GM12878 (cell line): Measurements from ENCODE around the gene RIT2. TPM values are rescaled to one million over a fixed set of nuclear protein-coding genes. Genes with fewer than 3 reads are reported as not detected.

Experiments
- ATAC-seq: fragments of 200-7000 bp; cut with Tn5 transposase; 3 replicates; pipeline ENCODE4 v1.9.1; 2020; ENCODE audit warnings: mild to moderate bottlenecking, moderate library complexity
- BruUV-seq: library from RNA; stranded (reverse); fragments of 400-500 nt; replicated peaks from 2 replicates; lab custom pipeline; 2021; lab: Mats Ljungman, UMichigan
- CTCF ChIA-PET: fragments of 300-600 bp; sonication (Branson Sonifier 250); formaldehyde crosslinking; extraction: SDS; loops from one replicate; lab custom pipeline; 2021; ENCODE audit warnings: inconsistent platforms; lab: Yijun Ruan, JAX
- POLR2A ChIA-PET: fragments of 350-600 bp; formaldehyde crosslinking; extraction: SDS; loops from one replicate; lab custom pipeline; 2021; ENCODE audit warnings: inconsistent platforms; lab: Charles Lee
- RAD21 ChIA-PET: fragments of 300-600 bp; sonication (Branson Sonifier 250); formaldehyde crosslinking; loops from one replicate; lab custom pipeline; 2023; ENCODE audit warnings: antibody characterized with exemption; ENCODE audit not compliant: unreplicated experiment; lab: Charles Lee
- SMC1A ChIA-PET: fragments of 300-600 bp; sonication (Branson Sonifier 250); formaldehyde crosslinking; loops from one replicate; lab custom pipeline; 2023; ENCODE audit not compliant: unreplicated experiment, uncharacterized antibody; lab: Charles Lee
- DNase-seq: peaks from one replicate; pipeline ENCODE4 v3.0.0-alpha.2; 2011; ENCODE audit warnings: low read depth, low spot score
- FAIRE-seq: peaks from 3 replicates; lab custom pipeline; 2011; peaks lifted over from hg19 to GRCh38; lab: Jason Lieb, UNC
- H2AFZ ChIP-seq: 2 replicates; pipeline ENCODE4 v1.6.0; 2011; ENCODE audit warnings: low read depth, low read length, control low read depth; ENCODE audit not compliant: control insufficient read depth
- H3K27ac ChIP-seq: 2 replicates; pipeline ENCODE4 v1.5.1; 2011; ENCODE audit warnings: control low read depth; ENCODE audit not compliant: control insufficient read depth, insufficient read depth
- H3K27me3 ChIP-seq, 2 experiments: replicated peaks in 1 of 2; 2 replicates each; pipeline versions ENCODE4 v1.6.0 to v1.6.1; 2011; ENCODE audit warnings: low read length in 1 of 2; ENCODE audit not compliant: control insufficient read depth in 2 of 2, insufficient read depth in 2 of 2
- H3K36me3 ChIP-seq, 2 experiments: 2 replicates each; pipeline ENCODE4 v1.5.1; 2011; ENCODE audit warnings: low read length in 1 of 2; ENCODE audit not compliant: control insufficient read depth in 2 of 2, insufficient read depth in 2 of 2
- H3K4me1 ChIP-seq: 2 replicates; pipeline ENCODE4 v1.6.1; 2011; ENCODE audit warnings: mild to moderate bottlenecking, low read length, moderate library complexity, mixed read lengths; ENCODE audit not compliant: control insufficient read depth, insufficient read depth
- H3K4me2 ChIP-seq: 2 replicates; pipeline ENCODE4 v1.6.0; 2011; ENCODE audit warnings: control low read depth; ENCODE audit not compliant: control insufficient read depth, insufficient read depth
- H3K4me3 ChIP-seq: fragments of 200-600 bp; sonication (generic); 2 replicates; pipeline ENCODE4 v1.5.1; 2016
- H3K79me2 ChIP-seq: 2 replicates; pipeline ENCODE4 v1.6.0; 2011; ENCODE audit warnings: low read length; ENCODE audit not compliant: control insufficient read depth, insufficient read depth
- H3K9ac ChIP-seq: 2 replicates; pipeline ENCODE4 v1.8.0; 2011; ENCODE audit warnings: low read length, control low read depth, mixed read lengths; ENCODE audit not compliant: control insufficient read depth, insufficient read depth
- H3K9me3 ChIP-seq: replicated peaks from 3 replicates; pipeline ENCODE4 v1.5.1; 2011; ENCODE audit warnings: mild to moderate bottlenecking, low read length; ENCODE audit not compliant: control insufficient read depth, insufficient read depth
- H4K20me1 ChIP-seq: 2 replicates; pipeline ENCODE4 v1.6.0; 2011; ENCODE audit not compliant: control insufficient read depth, insufficient read depth
- CEBPZ ChIP-seq: fragments of 150-350 bp; IDR thresholded peaks from 2 replicates; pipeline ENCODE4 v1.6.1; 2016; ENCODE audit warnings: low read depth, low read length
- CHD4 ChIP-seq: fragments of 200-600 bp; sonication (generic); IDR thresholded peaks from 2 replicates; pipeline ENCODE4 v1.6.1; 2016; ENCODE audit warnings: mild to moderate bottlenecking
- CTCF ChIP-seq, 3 experiments: IDR thresholded peaks in 2 of 3; conservative IDR thresholded peaks in 1 of 3; 2 replicates each; pipeline ENCODE4 v1.5.1; 2011; ENCODE audit warnings: low read depth in 3 of 3, low read length in 3 of 3, mild to moderate bottlenecking in 3 of 3, control low read depth in 2 of 3, moderate library complexity in 2 of 3, inconsistent platforms in 1 of 3, mixed read lengths in 1 of 3; ENCODE audit not compliant: control insufficient read depth in 2 of 3, insufficient read depth in 1 of 3; ENCODE audit errors: extremely low read depth in 1 of 3
- KLF5 ChIP-seq: fragments of 450-650 bp; IDR thresholded peaks from 2 replicates; pipeline ENCODE4 v1.6.1; 2014; ENCODE audit warnings: mild to moderate bottlenecking; ENCODE audit not compliant: partially characterized antibody
- MEF2A ChIP-seq: IDR thresholded peaks from 2 replicates; pipeline ENCODE4 v1.6.1; 2011; ENCODE audit warnings: low read depth, mild to moderate bottlenecking, low read length, moderate library complexity; ENCODE audit not compliant: insufficient read depth
- MXI1 ChIP-seq: fragments of 150-350 bp; IDR thresholded peaks from 2 replicates; pipeline ENCODE4 v1.6.1; 2011; ENCODE audit warnings: low read depth, mild to moderate bottlenecking, inconsistent platforms, low read length, improper control_type of control experiment
- NRF1 ChIP-seq: conservative IDR thresholded peaks from 2 replicates; pipeline ENCODE4 v1.6.1; 2011; ENCODE audit warnings: mild to moderate bottlenecking, low read depth, low read length, improper control_type of control experiment
- PBX3 ChIP-seq: IDR thresholded peaks from 2 replicates; pipeline ENCODE4 v1.6.1; 2011; ENCODE audit warnings: mild to moderate bottlenecking, low read depth, low read length, moderate library complexity; ENCODE audit not compliant: insufficient replicate concordance
- POLR2AphosphoS5 ChIP-seq: IDR thresholded peaks from 2 replicates; pipeline ENCODE4 v1.6.1; 2011; ENCODE audit warnings: mild to moderate bottlenecking, low read length, inconsistent platforms
- SIX5 ChIP-seq: IDR thresholded peaks from 2 replicates; pipeline ENCODE4 v1.6.1; 2011; ENCODE audit warnings: mild to moderate bottlenecking, low read depth, low read length, moderate library complexity; ENCODE audit not compliant: severe bottlenecking
- TCF3 ChIP-seq: IDR thresholded peaks from 2 replicates; pipeline ENCODE4 v1.6.1; 2012; ENCODE audit warnings: low read depth, mild to moderate bottlenecking, low read length, borderline replicate concordance; ENCODE audit not compliant: insufficient read depth
- ZBED1 ChIP-seq: IDR thresholded peaks from 2 replicates; pipeline ENCODE4 v1.6.1; 2016; ENCODE audit warnings: borderline replicate concordance
- ZNF384 ChIP-seq: IDR thresholded peaks from 2 replicates; pipeline ENCODE4 v1.6.1; 2012; ENCODE audit warnings: low read depth, mild to moderate bottlenecking, low read length, improper control_type of control experiment, borderline replicate concordance
- in situ Hi-C: fragments of 300-500 bp; cut with MboI; formaldehyde crosslinking; loops from 9 replicates; pipeline ENCODE4 v1.14.3; 2018; ENCODE audit warnings: mixed read lengths
- intact Hi-C: fragments of 100-400 bp; cut with micrococcal nuclease; formaldehyde crosslinking; loops from one replicate; pipeline ENCODE4 v1.14.2; 2022; ENCODE audit not compliant: unreplicated experiment
- polyA plus RNA-seq, 11 experiments: library from polyadenylated mRNA; depleted of rRNA in 4 of 11; unstranded in 6 of 11; stranded (reverse) in 5 of 11; fragments of >200 nt; fragmentation: Nextera tagmentation in 4 of 11; fragmentation: Illumina TruSeq in 1 of 11; extraction: Ambion mirVana in 4 of 11; extraction: Trizol in 1 of 11; gene quantifications; 1 replicate in 1 of 11; 2 replicates in 10 of 11; pipeline versions ENCODE4 v1.2.1 to v1.2.3, GENCODE V29; 2011 to 2016; ENCODE audit warnings: inconsistent platforms in 2 of 11, missing spikeins in 2 of 11, low read depth in 1 of 11
- total RNA-seq, 4 experiments: library from RNA; depleted of rRNA in 3 of 4; stranded (reverse); fragments of >200 nt in 3 of 4; fragmentation: Illumina TruSeq in 1 of 4; extraction: Trizol in 1 of 4; gene quantifications; 2 replicates each; pipeline versions ENCODE4 v1.2.1 to v1.2.3, GENCODE V29; 2013 to 2021

Gene RIT2
- total and polyA plus RNA-seq, 10 of the 15 experiments (the other 5 are each of a cell fraction or from before 2014, with no cell fraction given) = not detected

GRCh38 chr18:43122955-43123354 is 7.5 kb upstream of the RIT2 start:
- no peak overlapping the region for H3K9ac ChIP-seq
- in situ Hi-C loops (no loop called here), intact Hi-C loops (no loop called here)
- DNase-seq (no peak), ATAC-seq (no peak), FAIRE-seq (no peak)
- ChIA-PET RAD21 (no interaction called here), POLR2A (no interaction called here), CTCF (no interaction called here), SMC1A (no interaction called here)
- no peak overlapping the region for H3K27ac ChIP-seq
- no peaks in the 10 kb centered on the region for H3K9me3 ChIP-seq
- H3K4me2 ChIP-seq = no peak overlapping the region
- no peaks in the 10 kb centered on the region for H3K4me1 ChIP-seq
- no peak for TF ChIP-seq NRF1
- TF ChIP-seq CEBPZ = no peak
- no peak for TF ChIP-seq POLR2AphosphoS5
- no peak for TF ChIP-seq CHD4
- TF ChIP-seq ZNF384 = no peak
- no peak for TF ChIP-seq MXI1
- no peak for TF ChIP-seq CTCF (IDR thresholded peaks at IDR 0.05 in 2 of 3, conservative IDR thresholded peaks at IDR 0.05 in 1 of 3; ENCODE audit: control insufficient read depth in 2 of 3, extremely low read depth in 1 of 3, insufficient read depth in 1 of 3, low read depth in 3 of 3, low read length in 3 of 3)
- TF ChIP-seq KLF5 = no peak
- TF ChIP-seq TCF3 = no peak
- no peak for TF ChIP-seq PBX3
- no peak for TF ChIP-seq SIX5
- TF ChIP-seq MEF2A = no peak
- TF ChIP-seq ZBED1 = no peak
- H4K20me1 ChIP-seq = no peaks in the 10 kb centered on the region
- H3K79me2 ChIP-seq = no peaks in the 10 kb centered on the region
- H2AFZ ChIP-seq = no peak overlapping the region
- H3K36me3 ChIP-seq = no peaks in the 10 kb centered on the region
- H3K27me3 ChIP-seq = no peaks in the 10 kb centered on the region
- BruUV-seq = no TSS peak
- H3K4me3 ChIP-seq = no peak overlapping the region
